ENCODE data around the gene FFAR2. TPM values are rescaled to one million over a fixed set of nuclear protein-coding genes. Genes with fewer than 3 reads are reported as not detected.

The FFAR2 gene
- total RNA-seq, 1 experiment from 2014 or later = not detected

GRCh38 chr19:35484252-35485036 lies 36.4 kb downstream of the FFAR2 start:
- Histone ChIP-seq H2AFZ (ENCODE audit: low read length) (no peak overlapping the region), H3K23ac (ENCODE audit: insufficient read length, low read depth, low read length) (no peak overlapping the region), H3K4me1 (ENCODE audit: insufficient read depth, low read length) (no peaks in the 10 kb centered on the region), H3K9ac (ENCODE audit: extremely low read depth, insufficient read length, low read length) (no peak overlapping the region), H3K18ac (ENCODE audit: insufficient read length, low read depth, low read length) (no peak overlapping the region), H3K9me3 (ENCODE audit: control insufficient read depth, low read depth, low read length) (no peaks in the 10 kb centered on the region), H3K27ac (ENCODE audit: insufficient read length, low read depth, low read length) (no peak overlapping the region), H3K79me2 (ENCODE audit: insufficient read depth, low read length) (no peaks in the 10 kb centered on the region), H2BK15ac (ENCODE audit: low read depth, low read length) (no peak overlapping the region), H4K8ac (replicated peaks; ENCODE audit: insufficient read length, low read depth, low read length) (no peak overlapping the region), H4K20me1 (ENCODE audit: control insufficient read depth, insufficient read depth, insufficient read length) (no peaks in the 10 kb centered on the region), H2BK12ac (ENCODE audit: insufficient read length, low read depth, low read length) (no peak overlapping the region), H2BK120ac (ENCODE audit: low read depth, low read length, poor library complexity, severe bottlenecking) (no peak overlapping the region), H3K27me3 (ENCODE audit: insufficient read depth, low read length) (no peaks in the 10 kb centered on the region), H4K91ac (ENCODE audit: insufficient read length, low read depth, low read length) (no peak overlapping the region), H3T11ph (ENCODE audit: low read length) (no peak overlapping the region), H3K14ac (ENCODE audit: insufficient read depth, low read length) (no peak overlapping the region), H2BK20ac (ENCODE audit: low read depth, low read length, poor library complexity, severe bottlenecking) (no peak overlapping the region), H2AK5ac (ENCODE audit: insufficient read length, low read length) (no peak overlapping the region), H3K79me1 (ENCODE audit: insufficient read depth, low read depth, low read length, poor library complexity, severe bottlenecking) (no peaks in the 10 kb centered on the region), H3K4me2 (ENCODE audit: insufficient read depth, insufficient read length, low read length) (no peak overlapping the region), H3K56ac (ENCODE audit: insufficient read length, low read depth, low read length) (no peak overlapping the region), H4K5ac (ENCODE audit: insufficient read length, low read depth, low read length) (no peak overlapping the region), H3K4ac (ENCODE audit: low read depth, low read length) (no peak overlapping the region), H3K23me2 (ENCODE audit: insufficient read length, low read depth, low read length, poor library complexity, severe bottlenecking) (no peaks in the 10 kb centered on the region), H2BK5ac (ENCODE audit: insufficient read length, low read length) (no peak overlapping the region)
- H3K27me3 Mint-ChIP-seq (ENCODE audit: low read depth) = peaks cover 19% of the 10 kb centered on the region
- no peak overlapping the region for H3K4me3 Mint-ChIP-seq
- no peak for DNase-seq
- no peak overlapping the region for H3K27ac Mint-ChIP-seq
- H3K36me3 Mint-ChIP-seq (ENCODE audit: insufficient read depth in 1 of 3, low read depth in 3 of 3) = no peaks in the 10 kb centered on the region
- peaks cover 0 to 3% of the 10 kb centered on the region in 2 experiments; a peak in 1 of 4 replicates for H3K4me1 Mint-ChIP-seq
- WGBS (ENCODE audit: extremely low coverage, insufficient read length, low lambda C conversion rate) = no CpG with 5 or more reads among the region's 7 CpGs
- no peaks in the 10 kb centered on the region for H3K9me3 Mint-ChIP-seq
- no peak for TF ChIP-seq CTCF (conservative IDR thresholded peaks at IDR 0.05)

All from H9 (cell line).